ENCODE data around the gene RARB. TPM values are rescaled to one million over a fixed set of nuclear protein-coding genes. Genes with fewer than 3 reads are reported as not detected.

Gene RARB
- total RNA-seq, 2 donors from 2014 or later: 15.2 to 22.8 TPM

DNA sequence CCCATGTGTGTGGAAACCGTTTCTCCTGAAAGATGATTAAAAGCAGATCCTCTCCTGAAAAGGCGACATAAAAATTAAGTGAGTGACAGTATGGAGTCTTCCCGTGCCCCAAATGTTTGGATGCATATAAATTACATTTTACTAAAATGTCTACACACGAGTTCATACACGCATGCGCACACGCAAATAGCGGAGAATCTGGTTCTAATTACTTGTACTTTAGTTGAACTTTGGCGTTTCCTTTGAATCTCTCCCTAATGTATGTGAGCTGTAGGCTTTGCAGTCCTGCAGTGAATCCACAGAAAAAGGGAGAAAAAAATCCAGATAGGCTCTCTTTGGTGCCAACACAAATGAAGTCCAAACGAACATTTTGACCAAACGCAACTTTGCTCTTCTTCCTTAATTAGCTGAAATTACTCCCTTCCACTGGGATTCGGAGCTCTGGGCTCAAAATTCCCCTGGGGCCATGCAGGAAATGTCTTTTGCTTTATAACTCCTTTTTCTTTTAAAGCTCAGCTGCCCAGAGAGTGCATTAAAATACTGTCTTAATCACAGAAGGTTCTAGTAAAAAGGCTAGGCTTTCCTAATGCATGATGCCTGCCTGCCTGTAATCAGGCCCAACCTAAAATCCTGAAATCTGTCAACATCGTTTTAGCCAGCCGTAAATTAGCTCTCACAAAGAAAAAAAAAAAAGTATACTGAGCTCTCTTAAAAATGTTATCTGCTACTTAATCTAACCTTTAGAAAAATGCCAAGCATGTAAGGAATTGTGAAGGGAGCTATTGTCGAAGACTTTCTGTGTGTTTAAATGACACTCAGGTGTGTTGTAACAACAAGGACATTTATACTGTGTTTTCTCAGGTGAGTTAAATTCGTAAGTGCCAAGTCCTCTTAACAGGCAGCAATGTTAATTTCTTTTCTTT lies 26.2 kb downstream of the RARB start:
- no peaks in the 10 kb centered on the region for H3K27me3 ChIP-seq
- peak overlapping the region; percentile 1 to 10 for H3K4me3 ChIP-seq
- peak overlapping the region; percentile 28 to 86 for H3K27ac ChIP-seq
- no peak for DNase-seq (ENCODE audit: low spot score)
- H3K9me3 ChIP-seq: no peaks in the 10 kb centered on the region
- H3K4me1 ChIP-seq: peaks cover 0 to 91% of the 10 kb centered on the region in 2 donors
- TF ChIP-seq, protein P1, sequence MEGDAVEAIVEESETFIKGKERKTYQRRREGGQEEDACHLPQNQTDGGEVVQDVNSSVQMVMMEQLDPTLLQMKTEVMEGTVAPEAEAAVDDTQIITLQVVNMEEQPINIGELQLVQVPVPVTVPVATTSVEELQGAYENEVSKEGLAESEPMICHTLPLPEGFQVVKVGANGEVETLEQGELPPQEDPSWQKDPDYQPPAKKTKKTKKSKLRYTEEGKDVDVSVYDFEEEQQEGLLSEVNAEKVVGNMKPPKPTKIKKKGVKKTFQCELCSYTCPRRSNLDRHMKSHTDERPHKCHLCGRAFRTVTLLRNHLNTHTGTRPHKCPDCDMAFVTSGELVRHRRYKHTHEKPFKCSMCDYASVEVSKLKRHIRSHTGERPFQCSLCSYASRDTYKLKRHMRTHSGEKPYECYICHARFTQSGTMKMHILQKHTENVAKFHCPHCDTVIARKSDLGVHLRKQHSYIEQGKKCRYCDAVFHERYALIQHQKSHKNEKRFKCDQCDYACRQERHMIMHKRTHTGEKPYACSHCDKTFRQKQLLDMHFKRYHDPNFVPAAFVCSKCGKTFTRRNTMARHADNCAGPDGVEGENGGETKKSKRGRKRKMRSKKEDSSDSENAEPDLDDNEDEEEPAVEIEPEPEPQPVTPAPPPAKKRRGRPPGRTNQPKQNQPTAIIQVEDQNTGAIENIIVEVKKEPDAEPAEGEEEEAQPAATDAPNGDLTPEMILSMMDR (IDR thresholded peaks at IDR 0.05): no peak
- H3K36me3 ChIP-seq: no peaks in the 10 kb centered on the region

DNA sequence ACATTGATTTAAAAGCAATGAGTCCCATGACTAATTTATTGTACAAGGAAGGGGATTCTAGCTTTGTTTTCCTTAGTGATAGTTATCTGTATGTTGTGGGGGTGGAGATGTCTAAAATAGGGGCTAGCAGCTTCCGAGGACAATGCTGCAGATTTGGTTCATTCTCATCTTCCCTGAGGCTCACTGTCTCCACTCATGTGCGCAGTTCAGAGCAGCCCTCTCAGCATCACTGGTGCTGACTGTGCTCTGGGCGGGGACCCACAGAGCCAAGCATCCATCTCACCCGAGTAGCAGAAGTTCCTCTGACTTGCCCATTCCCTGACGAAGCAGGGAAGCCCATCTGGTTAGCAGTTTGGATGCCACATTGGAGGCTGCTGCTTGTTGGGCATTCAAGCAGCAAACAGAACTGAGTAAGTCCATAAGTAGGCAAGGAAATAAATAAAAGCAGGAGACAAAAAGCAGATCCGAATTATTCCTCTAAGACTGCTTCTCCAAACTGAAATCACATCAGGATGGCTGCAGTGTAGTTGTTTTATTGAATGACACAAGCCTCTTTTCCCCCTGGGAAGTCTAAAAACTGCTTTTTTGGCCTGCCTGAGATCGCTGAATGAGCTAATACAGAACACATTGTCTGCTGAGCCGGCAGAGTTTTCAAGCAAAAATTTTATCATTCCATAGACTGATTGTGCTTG lies 27.5 kb downstream of the RARB start:
- Histone ChIP-seq H3K27ac (peak overlapping the region; percentile 65 to 86), H3K27me3 (no peaks in the 10 kb centered on the region), H3K36me3 (no peaks in the 10 kb centered on the region), H3K9me3 (no peaks in the 10 kb centered on the region), H3K4me3 (peak overlapping the region in 1 of 2 donors; percentile 8), H3K4me1 (peaks cover 0 to 85% of the 10 kb centered on the region in 2 donors)
- peak; percentile 72 for DNase-seq (ENCODE audit: low spot score)
- TF ChIP-seq, protein P1 (IDR thresholded peaks at IDR 0.05): no peak

DNA sequence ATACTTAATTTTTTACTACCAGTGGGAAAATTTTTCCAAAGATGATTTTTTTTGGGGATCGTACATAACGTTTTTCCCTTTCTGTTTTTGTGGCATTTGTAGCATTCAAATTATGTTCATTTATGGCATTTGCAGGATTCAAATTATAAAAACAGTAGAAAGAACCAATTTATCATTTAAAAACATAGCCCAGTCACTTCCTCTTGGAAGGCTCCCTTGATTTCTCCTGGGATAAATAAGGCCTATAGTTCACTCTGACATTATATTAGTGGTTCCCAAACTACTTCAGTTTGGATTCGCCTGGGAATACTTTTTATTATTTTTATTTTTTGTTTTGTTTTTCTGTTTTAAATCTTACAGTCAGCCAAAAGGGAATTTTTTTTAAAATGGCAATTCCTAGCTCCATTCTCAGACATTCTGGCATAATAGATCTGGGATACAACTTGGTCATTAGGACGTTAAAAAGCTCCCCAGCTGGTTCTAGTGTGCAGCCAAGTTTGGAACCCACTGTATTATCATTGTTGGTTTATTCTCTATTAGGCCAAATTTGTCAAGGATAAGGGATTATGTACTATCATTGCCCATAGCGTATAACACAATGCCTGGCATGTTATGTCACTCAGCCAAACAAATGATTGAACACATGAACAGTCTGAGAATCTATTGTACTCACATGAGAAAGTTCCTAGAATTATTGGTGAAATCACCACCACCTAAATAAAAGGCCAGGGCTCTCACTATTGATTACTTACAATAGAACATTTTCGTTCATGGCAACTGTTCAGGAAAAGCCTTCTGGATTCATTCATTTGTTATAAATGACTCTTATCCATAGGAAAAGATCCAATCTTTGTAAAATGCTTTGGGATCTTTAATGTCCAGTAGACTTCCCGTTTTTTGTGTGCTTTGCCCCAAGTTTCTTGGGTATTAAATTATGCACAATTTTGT lies 28.9 kb downstream of the RARB start:
- H3K36me3 ChIP-seq: no peaks in the 10 kb centered on the region
- H3K4me3 ChIP-seq: no peak overlapping the region
- DNase-seq (ENCODE audit: low spot score): no peak
- TF ChIP-seq, protein P1 (IDR thresholded peaks at IDR 0.05): no peak
- no peaks in the 10 kb centered on the region for H3K27me3 ChIP-seq
- peak overlapping the region; percentile 52 to 86 for H3K27ac ChIP-seq
- peaks cover 0 to 79% of the 10 kb centered on the region in 2 donors for H3K4me1 ChIP-seq
- no peaks in the 10 kb centered on the region for H3K9me3 ChIP-seq

DNA sequence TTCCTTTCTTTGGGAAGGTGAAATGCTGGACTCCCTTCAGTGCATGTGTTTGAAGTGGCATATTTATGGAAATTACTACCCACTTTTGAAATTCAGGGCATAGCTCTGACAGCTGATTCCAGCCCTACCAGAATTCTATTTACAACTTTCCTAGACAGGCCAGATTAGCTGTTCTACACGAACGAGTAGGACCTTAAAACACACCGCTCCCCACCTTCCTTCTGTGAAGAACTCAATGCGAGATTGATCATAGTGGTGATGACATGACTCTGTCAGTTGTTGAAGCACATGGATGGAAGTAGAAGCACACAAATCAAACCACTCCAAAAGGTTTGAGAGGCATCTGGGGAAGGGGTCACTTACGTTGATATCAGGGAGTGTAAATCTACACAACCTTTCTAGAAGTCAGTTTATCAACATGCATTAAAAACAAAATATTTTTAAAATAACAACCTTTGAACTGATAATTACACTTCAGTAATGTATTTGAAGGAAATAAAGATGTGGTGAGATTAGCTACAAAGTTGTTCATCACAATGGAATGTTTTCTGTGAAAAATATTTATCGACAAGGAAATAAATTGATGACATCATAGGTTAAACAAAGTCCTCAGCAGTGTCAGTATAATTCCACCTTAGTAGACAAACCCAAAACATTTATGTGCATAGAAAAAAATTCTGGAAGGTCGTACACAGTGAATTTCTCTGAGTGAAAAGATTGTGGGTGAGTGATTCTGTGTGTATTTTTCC lies 29.8 kb downstream of the RARB start:
- Histone ChIP-seq H3K9me3 (no peaks in the 10 kb centered on the region), H3K27me3 (no peaks in the 10 kb centered on the region), H3K27ac (peak overlapping the region; percentile 52 to 86), H3K36me3 (no peaks in the 10 kb centered on the region), H3K4me3 (no peak overlapping the region), H3K4me1 (peaks cover 0 to 71% of the 10 kb centered on the region in 2 donors)
- TF ChIP-seq, protein P1 (IDR thresholded peaks at IDR 0.05): no peak
- DNase-seq (ENCODE audit: low spot score): no peak

DNA sequence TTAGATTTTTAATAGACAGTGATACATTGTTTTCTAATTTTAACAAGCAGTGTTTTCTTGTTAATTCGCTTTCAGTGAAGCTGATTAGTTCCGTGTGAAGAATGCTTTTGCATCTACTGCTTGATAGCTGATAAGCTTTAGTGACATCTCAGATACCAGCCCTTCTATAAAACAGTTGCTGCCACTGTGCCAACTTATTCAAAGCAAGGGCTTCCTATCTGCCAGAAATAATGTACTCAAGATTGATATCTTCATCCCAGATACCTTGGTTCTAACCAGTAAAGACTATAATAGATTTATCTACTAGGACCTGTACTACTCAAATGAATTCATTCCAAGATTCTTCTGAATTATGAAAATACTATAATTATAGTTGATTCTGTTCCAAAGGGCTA lies 30.4 kb downstream of the RARB start:
- H3K4me3 ChIP-seq: no peak overlapping the region
- no peaks in the 10 kb centered on the region for H3K27me3 ChIP-seq
- TF ChIP-seq, protein P1 (IDR thresholded peaks at IDR 0.05): no peak
- no peaks in the 10 kb centered on the region for H3K9me3 ChIP-seq
- H3K4me1 ChIP-seq: peaks cover 0 to 67% of the 10 kb centered on the region in 2 donors
- H3K36me3 ChIP-seq: no peaks in the 10 kb centered on the region
- no peak for DNase-seq (ENCODE audit: low spot score)
- H3K27ac ChIP-seq: peak overlapping the region; percentile 42 to 86
